NCI-H460 (cell line): ENCODE measurements around the gene MTUS2. TPM values are rescaled to one million over a fixed set of nuclear protein-coding genes. Genes with fewer than 3 reads are reported as not detected.

ENCODE experiments used
- DNase-seq: peaks from one replicate; pipeline ENCODE4 v3.0.0-alpha.2; 2016; ENCODE audit warnings: low read depth; ENCODE audit errors: extremely low read depth
- total RNA-seq: library from RNA; depleted of rRNA; stranded (reverse); fragments of >200 nt; shearing (Covaris generic); gene quantifications from 2 replicates; pipeline ENCODE4 v1.2.3, GENCODE V29; 2014

The MTUS2 gene
- total RNA-seq, 1 experiment from 2014 or later, result not detected

DNA sequence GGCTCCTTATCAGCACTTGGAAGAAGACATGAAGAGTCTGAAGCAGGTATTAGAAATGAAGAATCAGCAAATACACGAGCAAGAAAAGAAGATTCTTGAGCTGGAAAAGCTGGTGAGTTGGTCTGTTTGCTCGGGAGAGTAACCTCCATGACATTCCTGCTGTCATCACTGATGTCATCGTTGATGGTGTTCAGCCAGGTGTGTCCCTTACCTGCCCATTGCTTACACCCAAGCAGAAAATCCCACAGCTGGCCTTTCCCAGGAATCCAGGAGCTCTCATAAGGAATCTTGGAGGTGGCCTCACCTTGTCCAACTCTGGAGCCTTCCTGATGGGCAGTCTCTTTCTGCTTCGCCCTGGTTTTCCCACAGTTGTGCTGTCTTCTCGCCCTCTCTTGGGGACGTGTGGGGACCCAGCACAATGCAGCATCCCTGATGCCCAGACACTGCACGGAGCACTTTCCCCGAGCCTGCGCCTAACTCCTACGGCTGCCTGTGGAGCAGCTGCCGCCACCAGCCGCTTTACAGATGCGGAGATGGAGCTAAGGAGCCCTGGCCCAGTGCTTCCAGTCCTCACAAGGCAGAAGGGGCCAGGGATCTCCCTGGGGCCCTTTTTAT lies 678.4 kb downstream of the MTUS2 start:
- DNase-seq, result no peak

DNA sequence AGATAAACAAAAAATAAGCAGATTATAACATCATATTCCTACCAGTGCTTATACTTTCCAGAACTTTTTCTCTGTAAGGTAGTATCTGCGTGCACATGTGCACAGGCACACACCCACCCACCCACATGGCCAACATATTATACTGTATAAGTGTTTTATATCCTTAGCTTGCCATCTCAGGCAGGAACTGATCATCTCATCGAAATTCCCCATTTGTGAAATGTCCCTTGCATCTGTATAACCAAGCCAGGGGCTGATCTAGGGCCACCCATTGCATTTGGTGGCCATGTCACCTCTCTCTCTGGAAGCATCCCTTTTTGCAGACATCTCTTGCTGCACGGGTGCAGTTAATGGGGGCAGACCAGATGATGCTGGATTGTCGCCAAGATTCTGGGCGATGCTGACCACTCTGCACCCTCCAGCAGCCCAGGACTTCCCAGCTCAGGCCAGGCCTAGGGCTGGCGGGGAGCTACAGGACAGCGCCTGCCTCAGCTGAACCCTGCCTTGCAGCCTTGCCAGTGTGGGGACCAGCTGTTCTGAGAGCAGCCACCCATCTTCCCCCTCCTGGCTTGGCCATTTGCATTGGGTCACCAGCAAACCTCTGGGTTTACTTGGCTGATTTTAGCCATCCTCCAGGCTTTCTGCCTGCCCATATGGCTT lies 679.5 kb downstream of the MTUS2 start:
- DNase-seq, result no peak

DNA sequence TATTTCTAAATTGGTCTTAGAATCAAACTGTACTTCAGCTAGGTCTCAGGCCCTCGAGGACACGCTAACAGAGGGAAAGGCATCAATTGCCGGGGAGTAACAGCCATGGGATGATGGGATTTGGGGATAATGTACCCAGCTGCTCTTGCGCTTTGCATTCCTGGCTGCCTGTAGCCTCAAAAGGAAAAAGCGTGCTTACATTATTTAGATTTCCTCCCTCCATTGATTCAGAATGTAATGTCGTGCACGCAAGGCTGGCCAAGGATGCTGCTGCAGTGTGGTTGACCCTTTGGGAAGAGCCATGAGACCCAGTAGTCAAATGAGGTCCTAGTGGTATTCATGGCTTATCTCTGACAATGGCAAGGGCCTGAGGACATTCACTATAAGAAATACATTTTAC lies 680.2 kb downstream of the MTUS2 start:
- no peak for DNase-seq

DNA sequence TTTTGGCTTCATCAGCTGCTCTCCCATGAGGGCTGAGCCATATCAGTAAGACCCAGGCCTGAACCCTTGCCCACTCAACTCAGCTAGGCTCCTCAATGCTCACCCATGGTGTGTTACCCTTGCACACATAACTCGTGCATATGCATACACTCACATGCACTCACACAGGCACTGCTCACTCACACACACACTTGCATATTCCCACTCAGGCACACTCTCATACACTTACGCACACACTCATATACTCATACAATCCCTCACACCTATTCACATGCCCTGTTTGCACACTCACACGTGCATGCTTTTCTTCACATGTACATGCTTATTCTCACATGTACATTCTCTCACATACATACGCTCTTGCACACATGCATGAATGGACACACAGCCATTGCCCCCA lies 681.5 kb downstream of the MTUS2 start:
- no peak for DNase-seq

DNA sequence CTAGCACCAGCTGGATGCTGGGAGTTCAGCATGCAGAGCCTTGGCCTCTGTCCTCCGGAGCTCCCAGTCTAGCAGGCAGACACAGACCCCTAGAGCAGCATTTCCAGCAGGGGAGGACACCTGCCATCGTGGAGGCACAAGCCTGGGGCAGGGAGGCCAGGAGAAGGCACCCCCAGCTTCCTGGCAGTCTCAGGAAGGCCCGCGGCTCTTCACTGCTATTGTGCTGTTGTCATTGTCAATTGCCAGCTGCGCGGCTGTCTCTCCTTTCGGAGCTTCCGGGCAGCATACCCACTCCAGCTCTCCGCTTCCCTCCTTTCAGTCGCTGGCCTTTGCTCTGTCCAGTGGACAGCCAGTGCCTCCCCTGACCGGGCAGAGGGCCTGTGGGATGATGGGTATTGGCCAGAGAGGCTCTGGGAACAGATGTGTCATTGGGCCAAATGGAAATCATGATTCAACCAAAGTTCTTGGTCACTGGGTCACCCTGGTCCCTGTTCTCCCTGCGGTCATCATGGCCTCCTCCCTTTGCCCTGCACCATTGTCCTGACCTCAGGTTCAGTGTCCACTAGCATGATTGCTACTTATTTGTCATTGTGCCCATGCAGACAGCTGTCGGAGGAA lies 682.4 kb downstream of the MTUS2 start:
- DNase-seq, result no peak

DNA sequence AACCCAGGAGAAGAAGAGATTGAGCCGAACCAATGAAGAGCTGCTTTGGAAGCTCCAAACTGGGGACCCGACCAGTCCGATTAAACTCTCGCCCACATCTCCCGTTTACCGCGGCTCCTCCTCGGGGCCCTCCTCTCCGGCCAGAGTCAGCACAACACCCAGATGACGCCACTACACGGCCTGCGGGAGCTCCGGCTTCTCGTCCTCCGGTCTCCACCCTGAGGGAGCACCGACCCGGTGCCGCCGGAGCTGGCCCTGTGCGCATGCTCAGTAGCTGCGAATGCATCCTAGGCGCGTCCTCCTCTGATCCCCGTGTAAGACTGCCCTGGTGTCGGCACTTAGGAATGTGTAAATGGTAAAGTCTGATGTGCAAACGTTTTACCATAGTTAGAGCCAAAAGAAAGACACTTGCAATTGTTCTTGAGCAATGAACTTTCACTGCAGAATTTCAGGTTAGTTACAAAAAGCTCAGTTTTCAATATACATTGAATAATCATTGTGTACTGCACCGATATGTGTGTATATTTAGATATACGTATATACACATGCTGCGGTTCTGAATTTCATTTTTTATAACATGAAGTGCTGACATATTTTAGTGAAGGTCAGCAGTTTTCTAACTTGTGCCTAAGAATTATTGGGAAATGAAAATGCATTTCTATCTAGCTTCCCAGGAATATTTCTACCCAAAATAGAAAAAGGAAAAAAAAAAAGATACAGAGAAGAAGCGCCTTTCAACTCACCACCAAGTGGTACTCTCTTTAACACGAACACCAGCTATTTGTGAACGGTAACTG lies 683.1 kb downstream of the MTUS2 start:
- no peak for DNase-seq

DNA sequence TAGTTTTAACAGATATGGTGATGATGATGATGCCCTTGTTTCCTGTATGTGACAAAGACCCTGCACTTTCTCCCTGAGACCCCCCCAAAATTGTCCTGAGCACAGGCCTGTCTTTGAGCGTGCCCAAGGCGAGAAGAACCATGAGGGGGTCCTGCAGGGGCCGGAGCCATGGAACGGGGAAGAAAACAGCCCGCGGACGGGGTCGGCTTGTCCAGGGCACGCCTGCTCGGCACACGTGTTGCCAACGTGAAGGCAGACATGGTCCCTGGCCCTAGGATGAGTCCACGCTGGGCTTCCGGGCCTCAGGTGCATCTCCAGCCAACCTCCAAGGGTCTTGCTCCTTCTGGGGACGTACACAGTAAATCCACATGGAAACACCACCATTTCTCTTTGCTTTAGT lies 684.6 kb downstream of the MTUS2 start:
- no peak for DNase-seq

DNA sequence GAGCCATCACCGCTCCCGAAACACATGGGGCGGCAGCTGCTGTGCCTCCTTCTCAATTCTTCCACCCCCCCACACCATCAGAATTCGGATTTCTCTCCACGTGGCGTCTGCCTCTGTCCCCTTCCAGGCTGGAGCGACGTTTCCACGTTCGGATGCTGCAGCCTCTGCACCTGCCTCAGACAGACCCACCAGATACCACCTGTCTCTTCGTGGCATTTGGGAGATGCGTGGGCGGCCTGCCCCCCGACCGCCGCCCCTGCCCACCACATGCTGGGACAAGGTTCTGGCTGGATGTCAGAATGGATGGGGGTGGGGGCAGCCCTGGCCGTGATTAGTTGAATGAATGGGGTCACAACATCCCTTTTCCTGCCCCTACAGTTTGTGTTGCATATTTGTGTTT lies 685.4 kb downstream of the MTUS2 start:
- no peak for DNase-seq

DNA sequence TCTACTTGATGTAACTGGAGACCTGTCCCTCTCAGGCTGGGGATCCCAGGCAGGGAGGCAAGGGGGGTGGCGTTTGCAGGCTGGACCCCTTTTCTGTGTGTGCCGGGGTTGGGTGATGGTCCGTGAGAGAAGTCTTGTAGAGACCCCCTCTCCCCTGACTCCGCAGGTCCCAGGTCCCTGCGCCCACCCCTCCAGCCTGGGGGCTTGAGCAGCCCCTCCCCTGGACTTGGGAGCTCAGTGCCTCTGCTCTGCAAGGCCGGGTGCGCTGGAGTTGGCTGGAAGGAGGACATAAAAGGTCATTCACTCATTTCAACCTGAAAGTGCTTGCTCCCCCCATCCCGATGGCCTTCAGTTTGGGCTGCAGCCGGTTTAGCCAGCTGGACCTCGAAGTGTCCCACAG lies 685.8 kb downstream of the MTUS2 start:
- no peak for DNase-seq

DNA sequence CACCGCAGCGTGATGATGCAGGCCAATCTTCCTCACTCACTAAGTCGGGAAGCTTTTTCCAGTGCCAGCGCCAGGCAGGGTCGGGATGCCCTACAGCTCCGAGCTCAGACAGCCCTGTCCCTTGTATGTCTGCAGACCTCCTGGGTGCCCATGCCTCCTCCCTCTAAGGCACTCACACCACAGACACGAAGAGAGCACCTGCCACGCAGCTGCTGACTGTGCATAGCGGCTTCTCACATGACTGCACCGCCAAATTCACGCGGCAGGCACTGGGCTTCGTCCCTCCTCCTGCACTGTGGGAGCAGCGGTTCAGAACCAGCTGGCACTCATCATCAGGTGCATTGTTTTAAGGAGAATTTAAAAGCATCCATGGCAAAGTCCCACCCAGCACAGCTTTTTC lies 687.2 kb downstream of the MTUS2 start:
- DNase-seq, result no peak

DNA sequence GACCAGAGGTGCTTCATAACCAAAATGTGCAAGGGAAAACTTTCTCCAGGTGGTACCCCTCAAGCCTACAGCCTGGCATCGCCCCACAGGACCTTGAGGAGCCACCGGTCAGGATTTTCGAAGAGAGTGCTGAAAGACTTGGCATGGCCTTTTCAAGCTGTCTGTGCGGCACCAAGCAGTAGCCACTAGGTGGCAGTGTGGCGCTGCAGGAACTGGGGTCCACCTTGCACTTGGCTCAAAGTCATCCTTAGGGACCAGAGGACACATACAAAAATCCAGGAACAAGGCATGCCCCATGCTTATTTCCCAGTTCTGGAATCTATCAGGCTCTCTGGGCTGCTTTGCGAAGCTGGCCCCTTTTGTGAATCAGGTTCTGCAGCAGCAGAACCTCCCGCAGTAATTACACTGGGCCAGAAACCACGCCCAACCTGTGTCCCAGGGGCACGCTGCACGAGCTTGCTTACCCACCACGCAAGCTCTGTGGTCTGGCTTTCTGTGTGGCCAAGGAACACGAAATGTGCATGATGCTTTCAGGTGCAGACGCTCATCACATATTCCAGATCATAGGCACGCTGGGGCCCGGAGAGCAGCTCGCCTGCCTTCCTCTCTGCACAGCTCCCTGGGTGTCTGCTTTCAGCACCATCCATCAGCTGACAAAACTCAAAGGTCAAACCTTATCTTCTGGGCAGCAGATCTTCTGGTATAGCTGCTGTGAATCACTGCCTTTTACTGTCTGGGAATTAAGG lies 688.2 kb downstream of the MTUS2 start:
- DNase-seq, result peak; percentile 61

DNA sequence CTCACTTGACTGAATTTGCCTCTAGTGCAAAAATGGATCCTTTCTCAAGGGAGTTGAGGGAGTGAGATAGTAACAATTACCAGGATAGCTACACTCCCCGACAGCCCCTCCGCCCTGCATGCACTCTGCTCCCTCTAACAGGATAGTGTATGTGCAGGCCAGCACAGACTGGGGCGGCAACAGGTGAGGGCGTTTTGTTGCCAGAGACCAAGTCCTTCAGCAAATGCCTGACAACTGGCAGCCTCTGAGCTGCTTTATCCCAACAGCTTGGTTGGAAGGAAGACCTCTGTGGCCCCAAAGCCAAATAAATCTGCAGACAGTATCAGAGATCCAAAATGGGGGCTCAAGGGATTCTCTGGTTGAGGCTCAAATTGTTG lies 688.7 kb downstream of the MTUS2 start:
- no peak for DNase-seq

DNA sequence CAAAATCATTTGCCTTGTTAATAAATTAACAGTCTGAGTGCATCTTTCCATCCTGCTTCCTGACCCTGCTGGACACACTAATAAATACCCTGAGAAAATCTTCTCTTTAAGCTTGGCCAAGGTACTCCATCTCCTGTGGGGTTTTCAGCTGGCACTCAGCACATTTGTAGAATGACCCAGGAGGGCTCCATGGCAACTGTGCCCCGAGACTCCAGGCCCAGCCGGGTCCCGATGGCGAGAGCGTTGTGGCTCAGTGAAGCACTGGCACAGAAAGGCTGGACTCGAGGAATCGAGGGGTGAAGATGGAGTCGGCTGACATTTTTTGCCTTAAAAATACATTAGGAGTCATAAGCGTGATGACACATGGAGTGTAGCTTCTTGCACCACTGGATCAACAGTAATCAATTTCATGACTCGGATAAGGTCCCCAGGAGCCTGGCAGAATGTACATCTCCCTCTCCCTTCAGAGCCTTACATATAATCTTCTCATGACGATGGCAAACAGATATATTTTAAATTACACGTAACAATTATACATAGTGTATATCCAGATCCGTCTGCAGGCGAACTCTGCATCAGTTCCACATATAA lies 690.0 kb downstream of the MTUS2 start:
- no peak for DNase-seq

DNA sequence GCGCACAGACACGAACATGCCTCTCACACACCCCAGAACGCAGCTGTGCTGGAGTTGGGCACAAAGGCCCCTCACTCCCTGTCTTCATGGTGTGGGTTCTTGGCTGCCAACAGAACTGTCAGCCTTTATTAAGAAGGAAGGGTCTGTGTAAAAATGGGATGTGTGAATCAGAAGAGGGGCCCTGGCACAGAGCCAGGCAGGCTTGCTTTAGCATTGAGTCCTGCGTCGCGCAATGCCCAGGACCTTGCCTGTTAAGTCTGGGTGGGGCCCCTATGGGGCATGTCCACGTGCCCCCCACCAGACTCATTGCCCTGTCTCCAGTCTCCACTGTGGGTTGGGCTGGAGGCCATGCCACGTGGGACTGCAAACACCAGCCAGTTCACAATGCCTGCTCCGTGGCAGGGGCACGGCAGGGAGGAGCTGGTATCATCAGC lies 690.5 kb downstream of the MTUS2 start:
- no peak for DNase-seq

DNA sequence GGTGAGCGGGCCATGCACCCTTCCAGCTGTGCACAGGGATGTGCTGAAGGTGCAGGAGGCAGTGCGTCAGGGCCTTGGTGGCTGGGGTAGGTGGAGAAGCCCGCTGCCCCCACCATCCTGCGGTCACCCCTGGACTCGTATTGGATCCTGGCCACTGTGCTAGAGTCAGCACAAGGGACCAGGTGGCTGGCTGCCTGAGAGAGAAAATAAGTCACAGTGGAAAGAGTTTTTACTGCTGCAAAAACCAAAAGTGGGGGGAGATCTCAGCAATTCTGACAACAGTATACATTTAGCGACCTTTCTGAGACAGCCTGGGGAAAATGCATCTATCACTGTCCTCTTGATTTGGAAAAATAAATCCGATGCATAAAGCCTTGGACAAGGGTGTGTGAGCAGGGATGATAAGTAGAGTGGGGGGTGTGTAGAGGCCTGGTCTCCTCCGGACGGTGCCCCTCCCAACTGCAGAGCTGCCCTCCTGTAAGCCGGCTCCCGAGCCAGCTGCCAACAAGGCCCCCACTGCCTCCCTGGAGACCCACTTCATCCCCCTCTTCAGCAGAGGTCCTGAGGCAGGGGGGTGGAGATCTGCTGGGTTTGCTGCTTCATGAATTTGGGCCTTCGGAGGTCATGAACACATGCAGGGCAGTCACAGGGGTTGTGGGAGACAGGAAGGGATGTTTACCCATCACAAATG lies 691.1 kb downstream of the MTUS2 start:
- DNase-seq, result no peak

DNA sequence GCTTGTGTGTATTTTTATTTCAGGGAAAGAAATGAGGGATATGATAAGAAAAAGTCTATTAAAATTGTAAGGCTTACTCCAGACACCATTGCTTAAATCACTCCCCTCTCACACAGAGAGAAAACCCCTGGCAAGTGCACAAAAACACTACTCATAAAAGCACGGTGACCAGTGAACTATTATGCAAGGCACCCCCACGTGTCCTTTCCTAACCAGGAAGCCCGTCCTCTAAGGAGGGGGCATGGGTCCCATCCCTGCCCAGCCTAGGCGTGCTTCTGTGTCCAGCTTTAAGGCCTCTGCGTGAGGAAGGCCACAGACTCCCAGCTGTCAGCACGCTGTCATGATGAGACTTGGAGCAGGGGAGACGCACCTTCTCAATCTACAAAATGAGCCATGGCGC lies 691.8 kb downstream of the MTUS2 start:
- DNase-seq, result no peak

DNA sequence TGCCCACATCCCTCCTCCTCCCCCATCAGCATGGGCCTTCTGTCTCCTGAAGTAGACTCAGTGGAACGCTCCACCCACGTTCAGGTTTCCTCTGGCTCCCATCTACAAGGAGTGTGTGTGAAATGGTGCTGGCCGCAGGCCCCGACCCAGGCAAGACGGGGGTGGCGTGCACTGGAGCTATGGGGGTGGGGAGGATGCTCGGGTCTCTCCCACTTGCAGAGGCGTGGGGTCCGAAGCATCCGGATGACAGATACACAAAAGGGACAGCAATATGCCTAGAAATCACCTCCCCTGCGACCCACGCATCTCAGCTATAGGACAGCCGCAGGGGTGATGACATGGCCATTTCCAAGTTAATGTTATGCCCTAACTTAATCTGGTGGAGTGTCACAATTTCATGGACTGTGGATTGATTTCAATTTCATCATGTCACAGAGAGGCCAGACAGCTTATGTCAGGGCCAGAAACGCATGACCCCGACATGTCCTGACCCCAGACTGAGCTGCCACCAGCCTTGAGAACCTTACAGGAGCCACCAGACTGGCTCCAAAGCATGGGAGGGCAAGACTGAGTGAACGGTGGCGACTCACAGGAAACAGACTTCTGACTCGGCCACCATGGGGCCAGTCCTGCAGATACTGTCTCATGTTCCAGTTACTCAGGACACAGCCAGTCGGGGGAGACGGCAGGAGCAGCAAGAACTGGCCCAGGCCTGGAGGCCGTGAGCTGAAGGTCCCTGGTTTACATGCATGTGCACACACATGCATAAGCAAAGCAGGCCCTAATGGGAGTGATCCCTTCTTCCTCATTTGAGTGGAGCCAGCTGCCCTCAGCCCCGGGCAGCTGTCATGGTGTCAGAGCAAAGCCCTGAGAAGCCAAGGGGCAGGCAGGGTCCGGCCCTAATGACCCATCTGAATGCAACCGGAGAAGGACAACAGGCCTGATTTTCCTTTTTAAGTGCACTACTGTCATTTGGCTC lies 693.2 kb downstream of the MTUS2 start:
- DNase-seq, result no peak

DNA sequence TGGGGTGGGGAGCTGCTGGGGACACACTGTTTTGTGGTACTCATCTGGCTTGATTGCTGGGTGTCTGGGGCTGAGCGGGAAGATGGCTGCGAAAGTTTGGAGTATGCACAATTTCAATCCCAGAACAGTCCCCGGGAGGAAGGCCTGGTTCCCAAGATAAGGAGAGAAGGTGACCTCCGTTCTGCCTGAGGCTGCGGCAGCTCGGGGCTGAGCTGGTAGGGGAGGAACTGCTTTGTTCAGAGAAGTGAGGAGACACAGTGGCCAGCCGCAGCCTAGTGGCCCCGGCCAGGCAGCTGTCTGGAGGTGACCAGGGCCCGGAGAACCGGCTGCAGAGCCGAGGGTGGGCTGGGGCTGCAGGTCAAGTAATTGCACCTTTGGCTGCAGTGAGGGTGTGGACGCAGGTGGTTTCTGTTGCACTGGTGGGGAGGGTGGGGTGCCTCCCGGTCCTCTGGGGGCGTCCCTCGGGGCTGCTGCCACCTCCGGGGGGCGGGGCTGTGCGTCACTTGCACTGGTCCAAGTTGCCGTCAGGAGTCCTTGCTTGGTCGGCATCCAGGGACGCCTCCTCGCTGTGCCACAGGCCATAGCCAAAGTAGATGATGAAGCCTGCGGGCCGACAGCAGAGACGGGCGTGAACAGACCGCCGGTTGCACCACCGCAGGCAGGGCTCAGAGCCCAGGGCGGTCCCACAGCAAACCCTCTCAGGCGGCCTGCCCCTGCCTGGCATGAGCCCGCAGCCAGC lies 694.0 kb downstream of the MTUS2 start:
- DNase-seq, result no peak
